Inferior parietal cortex (tissue), 1 donor: Measurements from ENCODE around the gene RBMS3.
"Not testable (repeated sequence)": the region's sequence is repeated elsewhere in the genome, so short reads cannot be mapped to it uniquely, and the experiment has no call there.

ENCODE experiments used
- DNase-seq: peaks from one replicate; pipeline ENCODE4 v3.0.0-alpha.2; 2016; ENCODE audit errors: extremely low spot score

RBMS3 gene

GRCh38 chr3:29312395-29312794 lies 31.5 kb downstream of the RBMS3 start:
- no peak for DNase-seq

GRCh38 chr3:29312960-29313452 lies 32.1 kb downstream of the RBMS3 start:
- DNase-seq, result no peak

DNA sequence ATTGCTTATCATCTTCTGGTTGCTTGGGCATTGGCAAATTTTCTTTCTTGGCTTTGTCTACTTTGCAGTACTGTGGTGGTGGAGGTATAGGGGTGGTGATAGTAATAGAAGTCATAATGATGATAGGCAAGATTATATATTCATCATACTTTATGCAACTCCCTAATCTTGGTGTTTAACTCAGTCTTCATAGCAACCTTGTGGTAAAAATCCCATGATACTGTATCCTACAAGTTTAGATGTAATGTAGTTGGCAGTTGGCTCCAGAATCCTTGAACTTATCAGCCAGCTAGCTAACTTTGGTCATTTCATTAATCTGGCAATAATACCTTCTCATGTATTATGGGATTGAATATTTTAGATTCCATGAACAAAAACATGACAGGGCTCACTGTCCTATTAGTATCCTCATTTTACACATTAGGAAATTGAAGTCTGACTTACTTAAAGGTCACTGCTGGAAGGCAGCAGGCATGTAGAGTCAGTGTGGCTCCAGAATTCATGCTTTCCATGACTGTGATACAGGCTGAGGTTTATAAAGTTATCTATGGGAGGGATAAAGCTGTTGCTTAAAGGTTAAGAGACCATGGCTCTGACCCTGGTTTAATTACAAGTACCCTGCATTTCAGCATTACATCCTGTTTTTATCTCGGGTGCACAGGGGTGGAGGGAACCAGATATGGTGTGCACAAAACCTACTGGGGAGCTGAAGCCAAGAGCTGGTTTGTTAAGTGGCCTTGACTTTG lies 33.3 kb downstream of the RBMS3 start:
- no peak for DNase-seq

- DNase-seq, result no peak
Observed at GRCh38 chr3:29314727-29315088, 33.8 kb downstream of the RBMS3 start.

DNA sequence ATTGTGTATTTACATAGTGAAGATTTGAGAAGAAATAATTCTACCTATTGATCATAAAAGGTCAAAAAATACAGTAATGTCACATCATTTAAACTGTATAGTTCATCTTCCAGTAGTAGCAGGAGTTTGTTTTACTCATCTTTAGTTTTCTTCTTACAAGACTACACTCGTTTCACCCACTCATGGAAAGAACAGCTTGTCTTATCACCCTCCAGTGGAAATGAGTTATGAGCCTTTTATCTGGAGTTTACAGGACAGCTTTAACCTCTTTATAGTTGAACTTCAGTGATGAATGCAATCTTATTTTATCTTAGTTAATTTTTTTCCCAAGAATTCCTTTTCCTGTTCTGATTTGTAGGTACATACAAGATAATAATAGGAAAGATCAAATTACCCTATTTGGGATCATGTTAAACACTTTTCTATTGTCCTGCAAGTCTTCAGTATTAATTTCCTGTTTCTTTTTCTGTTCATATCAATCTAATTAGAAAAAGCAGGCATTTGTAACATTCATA lies 36.8 kb downstream of the RBMS3 start:
- DNase-seq, result no peak

DNA sequence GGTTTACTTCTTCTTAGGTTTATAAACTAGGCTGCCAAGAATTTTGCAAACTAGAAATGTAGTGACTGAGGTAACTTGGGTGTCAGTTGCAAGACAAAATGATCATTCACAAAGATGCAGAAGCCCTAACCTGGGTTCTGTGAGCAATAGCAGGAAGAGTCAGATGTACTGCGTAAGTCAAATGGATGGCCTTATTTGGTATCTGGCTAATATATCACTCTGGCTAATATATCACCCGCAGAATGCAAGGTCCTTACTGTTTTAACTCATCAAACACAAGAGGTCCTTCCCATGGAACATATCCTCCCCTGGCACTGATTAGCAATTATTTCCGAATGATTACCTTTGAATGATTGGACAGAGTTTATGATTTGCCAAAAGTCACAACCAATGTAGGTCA lies 37.4 kb downstream of the RBMS3 start:
- no peak for DNase-seq

- no peak for DNase-seq
Observed at GRCh38 chr3:29319262-29319661, 38.4 kb downstream of the RBMS3 start.

- DNase-seq, result no peak
Observed at GRCh38 chr3:29319798-29320197, 38.9 kb downstream of the RBMS3 start.

- DNase-seq, result no peak
Observed at GRCh38 chr3:29322586-29322985, 41.7 kb downstream of the RBMS3 start.

DNA sequence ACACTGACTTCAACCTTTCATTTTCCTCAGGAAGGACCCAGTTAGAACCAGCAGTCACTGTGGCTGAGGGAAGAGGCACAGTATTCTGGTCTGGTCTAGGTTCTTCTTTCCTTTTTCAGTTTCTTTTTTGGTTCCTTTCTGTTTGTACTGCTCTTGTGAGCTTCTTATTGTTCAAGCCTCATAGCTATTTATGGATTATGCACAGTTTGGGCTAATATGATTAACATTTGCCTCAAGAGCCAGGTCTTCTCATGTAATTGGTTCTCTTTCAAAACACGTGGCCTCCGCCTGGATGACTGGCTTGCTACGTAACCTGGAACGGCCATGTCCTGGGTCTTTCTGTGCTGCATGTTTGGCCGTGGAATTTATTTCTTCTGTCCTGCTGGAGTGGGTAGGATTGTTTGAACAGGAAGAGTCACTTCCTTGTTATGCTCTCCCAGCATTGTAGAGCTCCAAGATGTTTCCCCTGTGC lies 43.3 kb downstream of the RBMS3 start:
- no peak for DNase-seq

DNA sequence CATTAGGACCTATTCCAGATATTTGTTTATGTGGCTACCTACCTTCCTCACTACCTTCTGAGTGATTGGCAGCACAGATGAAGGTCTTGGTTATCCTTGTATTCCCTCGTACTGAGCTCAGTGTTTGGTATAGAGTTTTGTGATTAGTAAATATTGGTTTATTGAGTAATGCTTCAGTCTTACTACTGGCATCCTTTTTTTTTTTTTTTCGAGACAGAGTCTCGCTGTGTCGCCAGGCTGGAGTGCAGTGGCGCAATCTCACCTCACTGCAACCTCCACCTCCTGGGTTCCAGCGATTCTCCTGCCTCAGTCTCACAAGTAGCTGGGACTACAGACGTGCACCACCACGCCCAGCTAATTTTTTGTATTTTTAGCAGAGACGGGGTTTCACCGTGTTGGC lies 45.7 kb downstream of the RBMS3 start:
- DNase-seq, result not testable (repeated sequence)

- no peak for DNase-seq
Observed at GRCh38 chr3:29329986-29330890, 49.4 kb downstream of the RBMS3 start.

GRCh38 chr3:29331035-29331434 lies 50.2 kb downstream of the RBMS3 start:
- DNase-seq, result no peak

DNA sequence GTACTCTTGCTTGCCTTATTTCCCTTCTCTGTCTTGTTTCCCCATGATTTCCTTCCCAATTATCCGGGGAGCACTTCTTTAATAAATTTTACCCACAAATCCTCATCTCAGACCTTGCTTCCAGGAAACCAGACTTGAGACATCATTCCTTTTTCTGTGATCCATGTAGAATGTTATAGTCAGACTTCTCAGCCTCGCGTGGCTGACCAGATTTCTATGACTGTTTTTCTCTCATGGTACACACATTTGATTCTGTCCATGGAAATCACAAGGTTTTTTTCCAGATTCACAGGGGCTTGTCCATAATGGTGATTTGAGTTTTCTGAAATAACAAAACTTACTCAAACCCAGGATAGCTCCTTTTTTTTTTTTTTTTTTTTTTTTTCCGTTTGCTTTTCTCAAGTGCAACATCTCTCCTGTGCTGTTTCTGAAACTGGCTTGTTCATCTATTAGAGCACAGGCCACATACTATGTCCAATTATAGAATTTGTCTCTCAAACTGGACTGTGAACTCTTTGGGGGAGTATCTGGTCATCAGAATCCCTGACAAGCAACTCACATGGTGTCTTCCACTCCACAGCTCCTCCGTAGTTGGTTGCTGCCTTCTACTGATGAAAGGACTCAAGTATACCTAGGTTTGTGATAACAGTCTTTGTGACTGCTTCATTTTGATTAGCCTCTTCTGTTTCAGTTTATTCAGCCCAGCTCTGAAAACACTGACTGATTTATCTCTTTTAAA lies 50.8 kb downstream of the RBMS3 start:
- no peak for DNase-seq

DNA sequence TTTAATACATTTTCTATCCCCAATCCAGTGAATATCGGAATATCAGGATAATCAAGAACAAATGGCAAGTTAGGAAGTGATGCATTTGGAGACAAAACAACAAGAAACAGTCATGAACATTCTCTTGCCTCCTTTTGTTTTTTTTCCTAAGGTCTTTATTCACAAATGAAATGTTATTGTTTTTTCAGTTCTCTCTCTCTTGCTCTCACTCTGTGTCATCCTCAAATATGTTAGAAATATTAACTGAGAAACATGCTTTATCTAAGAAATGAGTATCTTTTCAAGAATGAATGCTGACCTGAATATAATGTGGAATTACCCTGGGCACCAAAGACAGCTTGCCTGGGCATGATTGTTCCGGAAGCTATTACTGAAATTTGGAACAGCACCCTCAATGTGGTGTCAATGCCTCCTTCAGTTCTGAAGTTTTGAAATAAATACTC lies 51.3 kb downstream of the RBMS3 start:
- DNase-seq, result no peak

DNA sequence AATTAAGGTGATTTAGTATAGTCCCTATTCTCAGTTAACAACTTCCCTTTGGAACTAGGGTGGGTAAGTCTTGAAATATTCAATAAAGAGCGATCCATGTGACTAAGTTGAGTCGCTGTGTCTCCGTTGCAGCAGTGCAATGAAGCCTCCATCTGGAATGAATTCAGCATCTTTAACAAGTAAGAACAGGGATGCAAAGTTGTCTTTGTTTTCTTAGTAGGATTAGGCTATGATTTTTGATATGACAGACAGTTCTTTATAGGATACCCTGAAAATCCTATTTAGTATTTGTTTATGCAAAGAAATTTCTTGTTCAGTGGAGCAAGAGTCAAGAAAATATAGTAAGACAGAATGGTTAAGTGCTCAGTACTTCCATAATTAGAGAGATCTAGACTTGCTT lies 52.7 kb downstream of the RBMS3 start:
- no peak for DNase-seq

DNA sequence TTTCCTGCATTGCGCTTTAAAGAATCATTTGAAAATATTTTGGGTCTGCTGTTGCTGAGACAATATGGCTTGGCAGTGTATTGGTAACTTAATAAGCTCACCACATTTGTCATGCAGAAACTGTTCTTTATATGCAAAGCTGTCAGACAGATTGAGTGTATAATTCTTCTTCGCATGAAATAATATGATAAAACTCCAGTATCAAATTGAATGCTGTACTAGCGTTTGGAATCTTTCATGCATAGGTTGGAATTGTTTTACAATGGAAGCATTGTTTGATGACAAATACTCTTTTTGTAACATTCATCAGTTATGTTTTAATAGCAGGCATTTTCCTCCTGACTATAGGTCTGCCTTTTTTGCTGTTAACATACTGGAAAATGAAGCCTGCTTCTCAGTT lies 53.8 kb downstream of the RBMS3 start:
- no peak for DNase-seq

DNA sequence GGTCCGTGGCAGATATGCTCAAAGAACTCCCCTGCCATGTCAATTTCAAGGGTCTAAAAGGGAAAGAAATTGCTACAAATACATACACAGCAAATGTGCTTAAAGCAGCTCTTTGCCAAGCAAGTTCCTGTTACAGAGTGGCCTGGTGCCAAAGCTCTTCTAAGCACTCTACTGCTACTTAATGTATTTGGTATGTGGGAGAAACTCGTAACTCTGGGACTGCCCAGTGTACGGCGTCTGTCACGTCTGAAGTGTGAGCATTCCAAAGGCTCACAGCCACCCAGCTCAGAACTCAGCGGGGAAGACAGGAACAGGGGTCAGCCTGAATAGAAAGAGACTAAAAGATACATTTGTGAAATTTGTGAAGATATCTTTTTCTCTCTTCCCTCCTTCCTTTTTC lies 54.6 kb downstream of the RBMS3 start:
- DNase-seq, result no peak

- DNase-seq, result no peak
Observed at GRCh38 chr3:29335943-29336342, 55.1 kb downstream of the RBMS3 start.

DNA sequence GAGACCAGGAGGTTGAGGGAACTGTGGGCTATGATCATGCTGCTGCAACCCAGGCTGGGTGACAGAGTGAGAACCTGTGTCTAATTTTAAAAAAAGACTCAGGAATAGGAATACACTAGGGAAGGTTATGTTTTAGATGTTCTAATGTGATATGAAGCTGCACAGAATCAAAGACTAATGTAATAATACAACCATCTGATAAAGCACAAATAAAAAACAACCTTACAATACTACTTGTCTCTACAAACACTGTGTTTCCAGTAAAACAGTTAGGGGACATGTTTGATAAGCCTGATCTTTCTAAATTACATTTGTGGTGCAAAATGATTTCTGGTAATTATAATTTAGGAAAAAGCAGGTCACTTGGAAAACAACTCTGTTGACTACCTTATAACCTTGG lies 56.7 kb downstream of the RBMS3 start:
- DNase-seq, result no peak

DNA sequence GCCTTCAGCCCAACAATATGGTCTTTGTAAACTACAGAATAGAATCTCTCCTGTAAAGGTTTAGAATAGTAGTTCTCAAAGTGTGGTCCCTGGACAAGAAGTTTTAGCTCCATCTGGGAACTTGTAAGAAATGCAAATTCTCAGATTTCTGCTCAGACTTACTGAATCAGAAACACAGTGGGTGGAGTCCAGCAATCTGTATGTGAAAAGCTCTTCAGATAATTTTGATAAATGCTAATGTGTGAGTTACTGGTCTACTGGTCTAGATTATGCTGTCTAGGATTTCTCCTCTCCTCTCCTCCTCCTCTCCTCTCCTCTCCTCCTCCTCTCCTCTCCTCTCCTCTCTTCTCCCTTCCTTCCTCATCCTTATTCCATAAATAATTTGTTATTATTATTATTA lies 57.5 kb downstream of the RBMS3 start:
- no peak for DNase-seq
